Islet precursor cell (in vitro differentiated cells): Measurements from ENCODE around the gene NET1.
"Not testable (repeated sequence)": the region's sequence is repeated elsewhere in the genome, so short reads cannot be mapped to it uniquely, and the experiment has no call there.

Experiments used
- DNase-seq: peaks from one replicate; pipeline ENCODE4 v3.0.0-alpha.2; 2018

NET1 gene

DNA sequence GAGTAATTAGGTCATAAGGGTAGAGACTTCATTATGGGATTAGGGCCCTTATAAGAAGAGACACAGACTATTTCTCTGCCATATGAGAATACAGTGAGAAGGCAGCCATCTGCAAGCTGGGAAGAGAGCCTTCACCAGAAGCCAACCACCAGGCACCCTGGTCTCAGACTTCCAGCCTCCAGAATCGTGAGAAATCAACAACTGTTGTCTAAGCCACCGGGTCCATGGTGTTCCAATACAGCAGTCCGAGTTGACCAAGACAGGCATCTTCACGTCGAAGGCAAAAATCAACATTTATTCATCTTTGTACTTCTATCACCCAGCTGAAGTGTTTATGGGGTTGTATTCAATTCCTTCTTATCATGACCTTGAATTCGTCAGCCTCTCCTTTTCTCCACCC, 13.0 kb upstream of the NET1 start:
- DNase-seq, result no peak

DNA sequence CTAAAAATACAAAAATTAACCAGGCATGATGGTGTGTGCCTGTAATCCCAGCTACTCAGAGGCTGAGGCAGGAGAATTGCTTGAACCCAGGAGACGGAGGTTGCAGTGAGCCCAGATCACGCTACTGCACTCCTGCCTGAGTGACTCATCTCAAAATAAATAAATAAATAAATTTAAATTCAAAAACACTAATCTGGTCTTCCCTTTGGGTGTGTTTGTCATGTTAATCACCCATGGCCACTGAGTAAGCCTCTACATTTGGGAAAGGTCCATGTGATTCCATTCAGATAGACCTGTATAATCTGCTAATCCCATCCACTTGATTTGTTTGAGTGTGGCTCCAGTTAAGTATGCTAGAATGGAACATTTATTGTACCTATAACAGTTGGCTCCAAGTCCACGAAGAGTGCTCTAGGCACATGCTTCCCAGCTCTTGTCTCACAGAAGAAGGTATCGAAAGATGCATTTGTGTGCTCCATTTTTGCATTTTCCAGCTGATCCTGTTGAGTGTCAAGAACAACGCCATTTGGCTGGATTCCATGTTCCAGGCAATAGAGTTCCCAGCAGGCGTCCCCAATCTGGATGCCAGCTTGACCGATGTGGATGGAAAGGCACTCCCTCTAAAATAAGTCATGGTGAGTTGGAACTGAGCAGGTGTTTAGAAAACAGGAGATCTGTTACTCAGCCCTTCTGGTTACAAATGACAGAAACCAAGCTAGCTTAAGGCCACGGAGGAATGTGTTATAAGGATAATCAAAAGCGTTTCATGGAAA, 11.7 kb upstream of the NET1 start:
- no peak for DNase-seq

DNA sequence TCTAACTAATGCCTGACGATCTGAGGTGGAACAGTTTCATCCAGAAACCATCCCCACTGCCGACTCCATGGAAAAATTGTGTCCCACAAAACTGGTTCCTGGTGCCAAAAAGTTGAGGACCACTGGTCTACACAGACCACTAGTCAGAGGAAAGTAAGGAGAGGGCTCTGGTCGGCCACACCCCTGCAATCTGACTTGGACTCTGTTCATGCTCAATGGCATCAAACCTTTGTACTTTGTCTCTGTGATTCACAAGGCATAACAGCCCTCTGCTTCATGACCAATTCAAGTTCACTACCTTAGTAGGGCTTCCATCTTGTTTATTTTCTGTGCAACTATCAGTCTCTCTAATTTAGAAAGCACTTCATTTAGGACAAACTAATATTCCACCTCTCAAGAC, 9.6 kb upstream of the NET1 start:
- DNase-seq, result no peak

DNA sequence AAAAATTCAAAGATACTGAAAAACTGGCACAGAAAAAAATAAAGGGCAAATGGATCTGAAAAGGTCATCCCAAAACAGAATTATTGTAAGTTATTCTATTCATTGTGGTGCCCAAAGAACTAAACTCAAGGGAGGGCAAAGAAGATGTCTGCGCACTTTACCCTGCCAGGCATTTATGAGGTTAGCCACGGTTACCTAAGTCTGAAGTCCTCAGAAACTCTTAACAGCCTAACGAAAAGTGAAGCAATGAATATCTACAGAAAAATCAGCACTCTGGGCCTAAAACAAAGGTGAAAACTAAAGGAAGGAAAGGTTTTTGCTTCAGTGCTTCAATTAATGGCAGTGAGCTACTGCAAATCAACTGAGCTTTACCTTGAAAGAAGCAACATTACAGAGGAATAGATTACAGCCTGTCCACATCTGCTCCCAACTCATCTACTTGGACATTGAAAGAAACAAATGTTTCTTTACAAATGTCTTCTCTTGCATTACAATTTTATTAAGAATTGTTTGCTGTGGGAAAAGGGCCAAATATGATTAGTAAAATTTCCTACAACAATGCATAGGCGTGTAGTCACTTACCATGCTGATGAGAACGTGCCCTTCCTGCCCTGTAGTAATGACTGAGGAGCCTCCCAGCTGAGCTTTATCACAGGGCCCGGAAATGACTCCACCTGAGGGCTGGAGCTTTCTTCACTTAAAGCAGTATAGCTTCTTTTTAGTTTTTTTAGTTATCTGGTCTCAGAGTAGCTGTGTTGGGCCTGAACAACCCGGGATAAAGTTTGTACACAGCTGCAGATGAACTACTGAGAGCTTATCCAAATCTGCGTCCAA, 7.9 kb upstream of the NET1 start, which contains the start of gene TUBAL3:
Gene TUBAL3, minus strand, starts transcription at position 621 of the 834 bp plus-strand sequence. Its CDS starts 36 bp downstream, at position 585.
- DNase-seq, result no peak

DNA sequence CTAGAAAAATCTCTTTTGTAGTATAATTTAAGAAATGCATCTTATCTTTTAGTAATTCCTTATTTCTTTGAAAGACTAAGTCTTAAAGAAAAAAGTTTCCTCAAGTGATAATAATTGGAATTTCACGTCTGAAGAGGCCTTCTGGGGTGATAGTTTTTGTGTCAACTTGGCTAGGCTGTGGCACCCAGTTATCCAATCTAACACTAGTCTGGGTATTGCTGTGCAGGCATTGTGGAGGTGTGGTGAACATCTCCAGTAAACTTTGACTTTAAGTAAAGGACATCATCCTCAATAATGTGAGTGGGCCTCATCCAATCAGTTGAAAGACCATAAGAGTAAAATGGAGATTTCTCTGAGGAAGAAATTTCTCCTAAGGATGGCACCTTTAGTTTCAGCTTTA, 5.4 kb upstream of the NET1 start:
- DNase-seq, result no peak

GRCh38 chr10:5410787-5411186, 1.6 kb upstream of the NET1 start:
- not testable (repeated sequence) for DNase-seq

DNA sequence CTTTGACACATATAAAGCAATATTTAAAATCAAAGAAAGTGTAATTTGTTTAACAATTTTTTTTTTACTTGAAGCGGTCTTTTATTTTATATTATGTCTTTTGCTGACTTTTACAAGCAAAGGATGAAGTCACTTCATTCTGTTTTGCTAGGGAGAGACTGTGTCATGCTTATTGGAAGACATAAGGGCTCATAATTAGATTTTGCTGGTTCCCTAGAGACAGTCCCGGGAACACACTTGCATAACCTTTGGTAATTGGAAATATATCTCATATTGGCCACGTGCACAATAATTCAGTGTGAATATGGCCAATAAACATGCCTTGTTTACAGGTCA, 448 bp upstream of the NET1 start:
- no peak for DNase-seq

DNA sequence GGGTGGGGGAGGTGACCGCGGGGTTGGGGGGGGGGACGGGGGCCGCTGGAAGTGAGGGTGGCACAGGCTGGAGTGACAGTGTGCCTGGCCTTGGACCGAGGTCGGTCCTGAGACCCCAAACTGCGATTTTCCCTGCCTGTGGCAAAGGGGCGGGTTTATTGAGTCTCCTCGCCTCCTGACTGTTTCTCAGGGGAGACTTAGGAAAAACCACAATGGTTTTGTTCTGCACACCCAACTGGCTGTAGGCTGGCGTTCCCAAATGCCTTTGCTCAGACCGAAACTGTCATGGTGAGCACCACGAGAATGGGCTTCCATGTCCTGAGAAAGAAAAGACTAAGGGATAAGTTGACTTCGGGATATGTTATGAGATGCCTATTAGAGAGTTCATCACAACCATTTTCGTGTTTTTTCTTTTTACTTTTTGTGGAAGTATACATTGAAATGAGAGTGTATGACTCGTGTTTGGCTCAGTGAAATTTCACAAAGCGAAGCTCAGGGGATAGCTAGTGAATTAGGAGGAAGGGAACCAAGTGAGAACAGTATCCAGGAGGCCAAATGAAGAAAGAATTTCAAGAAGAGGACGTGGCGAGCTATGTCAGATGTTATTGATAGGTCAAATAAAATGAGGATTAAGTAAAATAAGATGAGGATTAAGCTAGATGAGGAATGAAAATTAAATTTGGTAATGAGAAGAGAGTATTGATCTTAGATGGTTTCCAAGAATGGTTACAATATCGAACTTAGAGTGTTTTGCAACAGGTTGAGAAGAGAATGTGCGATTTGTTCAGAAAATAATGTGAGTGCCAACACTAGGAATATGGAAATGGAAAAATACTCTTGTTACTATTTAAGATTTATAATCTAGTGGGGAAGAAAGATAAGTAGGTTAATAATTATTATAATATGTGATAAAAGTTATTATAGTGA, 918 bp downstream of the NET1 start:
- DNase-seq, result peak; percentile 67

DNA sequence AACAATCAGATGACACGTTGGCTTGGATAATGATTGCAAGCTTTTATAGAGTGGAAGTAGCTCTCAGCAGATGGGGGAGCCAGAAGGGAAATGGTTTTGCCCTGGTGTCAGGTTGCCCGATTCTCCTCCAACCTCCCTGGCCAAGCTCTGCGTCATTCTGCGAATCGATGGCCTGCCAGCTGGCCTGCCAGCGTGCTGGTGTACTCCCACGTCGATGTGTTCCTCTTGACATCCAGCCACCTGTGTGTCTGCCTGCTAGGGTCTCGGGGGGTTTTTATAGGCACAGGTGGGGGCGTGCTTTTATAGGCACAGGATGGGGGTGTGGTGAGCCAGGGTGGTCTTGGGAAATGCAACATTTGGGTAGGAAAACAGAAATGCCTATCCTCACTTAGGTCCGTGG, 4.6 kb downstream of the NET1 start:
- DNase-seq, result no peak

- no peak for DNase-seq
Observed at GRCh38 chr10:5418584-5418983, 6.2 kb downstream of the NET1 start.

DNA sequence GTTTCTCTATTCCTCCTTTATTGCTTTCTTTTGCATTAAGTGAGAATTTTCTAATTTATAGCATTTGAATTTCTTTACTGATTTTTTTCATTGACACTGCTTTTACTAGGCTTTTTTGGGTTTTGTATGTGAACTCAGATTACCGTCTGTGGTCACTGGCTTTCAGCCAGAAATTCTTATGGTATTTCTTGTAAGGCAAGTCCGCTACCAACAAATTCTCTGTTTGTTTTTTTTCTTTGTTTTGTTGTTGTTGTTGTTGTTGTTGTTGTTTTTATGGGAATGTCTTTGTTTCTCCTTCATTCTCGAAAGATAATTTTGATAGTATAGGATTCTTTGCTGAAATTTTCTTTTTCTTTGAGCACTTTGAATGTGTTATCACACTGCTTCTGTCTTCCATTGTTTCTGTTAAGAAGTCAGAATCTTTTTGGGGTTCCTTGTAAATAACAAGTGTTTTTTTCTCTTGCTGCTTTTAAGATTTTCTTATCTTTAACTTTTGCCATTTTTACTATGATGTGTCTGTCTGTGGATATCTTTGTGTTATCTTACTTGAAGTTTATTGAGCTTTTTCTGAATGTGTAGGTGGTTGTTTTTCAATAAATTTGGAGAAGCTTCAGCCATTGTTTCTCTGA, 7.2 kb downstream of the NET1 start:
- no peak for DNase-seq

DNA sequence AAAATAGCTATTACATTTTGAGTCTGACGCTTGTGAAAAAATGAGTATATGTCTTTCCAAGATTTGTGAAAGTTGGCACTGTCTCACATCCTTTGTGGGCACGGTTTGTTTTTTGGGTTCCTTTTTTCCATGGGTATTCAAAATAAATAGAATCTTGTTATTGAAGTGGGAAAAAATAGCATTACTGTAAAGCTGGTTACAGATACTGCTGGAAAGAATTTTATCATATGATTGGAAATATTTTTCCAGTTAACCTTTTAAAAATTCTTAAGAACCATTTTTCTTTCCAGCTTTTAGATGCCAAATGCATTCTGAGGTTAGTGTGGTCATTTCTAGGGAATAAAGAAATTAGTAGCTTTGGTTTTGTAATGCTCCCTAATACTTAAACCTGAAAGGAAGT, 11.4 kb downstream of the NET1 start:
- no peak for DNase-seq

GRCh38 chr10:5424751-5425150, 12.4 kb downstream of the NET1 start:
- no peak for DNase-seq

DNA sequence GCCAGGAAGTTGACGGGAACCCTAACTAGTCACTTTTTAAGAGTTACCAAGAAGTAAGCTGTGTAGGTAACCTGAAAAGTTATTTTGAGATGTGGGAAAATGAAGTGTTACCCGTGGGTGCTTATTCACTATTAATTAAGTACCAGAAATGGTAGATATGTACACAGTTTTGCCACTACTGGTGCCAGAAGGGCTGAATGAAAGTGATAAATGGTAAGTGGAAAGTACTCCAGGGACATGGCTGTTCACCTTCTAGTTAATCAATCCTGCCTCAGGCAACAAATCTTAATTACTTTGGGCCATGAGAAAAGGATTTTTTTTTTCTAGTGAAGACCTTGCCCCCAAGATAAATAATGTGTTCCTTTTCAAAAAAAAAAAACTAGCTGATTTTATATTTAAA, 15.8 kb downstream of the NET1 start:
- DNase-seq, result no peak

GRCh38 chr10:5433182-5433581, 20.8 kb downstream of the NET1 start:
- DNase-seq, result no peak

DNA sequence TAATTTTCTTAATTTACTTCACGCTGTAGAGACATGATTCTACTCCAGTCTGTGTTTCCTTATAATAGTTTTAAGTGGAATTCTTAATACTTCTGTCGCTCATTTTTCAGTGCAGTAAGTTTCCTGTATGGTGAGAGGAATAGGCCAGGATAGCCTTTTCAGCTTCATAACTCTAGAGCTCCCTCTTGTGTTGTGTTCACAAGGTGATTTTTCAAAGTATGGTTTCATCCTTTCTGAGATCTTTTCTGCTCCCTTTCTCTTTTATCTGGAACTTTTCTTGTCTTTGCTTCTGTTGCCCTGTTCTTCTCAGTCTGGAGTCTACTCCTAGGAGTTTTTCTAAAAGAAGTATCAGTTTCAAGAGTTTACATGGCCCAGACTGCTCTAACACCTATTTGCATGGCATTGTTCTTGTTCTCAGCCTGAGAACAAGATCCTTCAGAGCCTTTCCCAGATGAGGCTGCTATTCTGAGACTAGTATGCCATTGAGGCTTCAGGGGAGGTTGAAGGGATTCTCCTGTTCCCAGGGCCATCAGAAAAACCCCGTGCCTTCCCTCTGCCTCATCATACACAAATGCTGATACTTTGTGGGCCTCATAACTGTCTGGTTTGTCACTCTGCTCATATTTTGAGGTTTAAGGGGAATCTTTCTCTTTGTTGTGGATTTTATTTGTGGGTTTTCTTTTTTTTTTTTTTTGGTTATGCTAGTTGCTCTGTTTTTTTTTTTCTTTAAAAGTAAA, 21.8 kb downstream of the NET1 start:
- no peak for DNase-seq

GRCh38 chr10:5435328-5435727, 23.0 kb downstream of the NET1 start:
- no peak for DNase-seq

- no peak for DNase-seq
Observed at GRCh38 chr10:5440206-5440605, 27.8 kb downstream of the NET1 start.

- DNase-seq, result peak; percentile 72
Observed at GRCh38 chr10:5441106-5441505, 28.7 kb downstream of the NET1 start.

- no peak for DNase-seq
Observed at GRCh38 chr10:5442065-5442989, 30.0 kb downstream of the NET1 start.

GRCh38 chr10:5442990-5443370, 30.6 kb downstream of the NET1 start:
- DNase-seq, result no peak
